ENCODE measurements around the gene TIAL1. TPM values are rescaled to one million over a fixed set of nuclear protein-coding genes. Genes with fewer than 3 reads are reported as not detected.

The TIAL1 gene
- 84.5 to 103 TPM (median 94.6 TPM) in 5 replicates for total RNA-seq (2022; extraction: Qiagen RNA extraction; ENCODE audit: low read depth)

GRCh38 chr10:119596537-119597404 is at the start of gene TIAL1:
TIAL1 (minus strand) TSS chr10:119596964; CDS start chr10:119596465, 499 bp downstream.

GRCh38 chr10:119542357-119542987 is 54.3 kb downstream of the TIAL1 start, which contains the start of gene RGS10:
RGS10 (minus strand) TSS chr10:119542719; CDS start chr10:119542638, 81 bp downstream.

Other genes starting within 250 kb of the TIAL1 start
- gene RGS10, start 54.2 kb downstream of the TIAL1 start, total RNA-seq (2022; extraction: Qiagen RNA extraction; ENCODE audit: low read depth): 48.2 to 53.5 TPM (median 51.6 TPM) in 5 replicates
- 105 to 157 TPM (median 141 TPM) in 5 replicates for gene BAG3, start 54.4 kb upstream of the TIAL1 start, total RNA-seq (2022; extraction: Qiagen RNA extraction; ENCODE audit: low read depth)
- 5.8 to 8.4 TPM (median 8.0 TPM) in 5 replicates for gene INPP5F, start 129.1 kb upstream of the TIAL1 start, total RNA-seq (2022; extraction: Qiagen RNA extraction; ENCODE audit: low read depth)